Erythroblast (primary cell): ENCODE measurements around the gene FAM149B1.

Source experiments
- DNase-seq, 2 experiments: peaks; one replicate each; lab custom pipeline; 2025; lab: John Stamatoyannopoulos, UW
- GATA1 ChIP-seq: IDR thresholded peaks from 2 replicates; pipeline ENCODE4 v1.6.1; 2011; ENCODE audit warnings: low read depth, mild to moderate bottlenecking, control low read depth, low read length, moderate library complexity
- POLR2A ChIP-seq: IDR thresholded peaks from 2 replicates; pipeline ENCODE4 v1.6.1; 2011; ENCODE audit warnings: mild to moderate bottlenecking, low read length

FAM149B1 gene

GRCh38 chr10:73161079-73161478 is 6.8 kb upstream of the FAM149B1 start:
- DNase-seq: no peak
- TF ChIP-seq GATA1 (no peak), POLR2A (no peak)

- no peak for DNase-seq
- TF ChIP-seq GATA1: no peak
- TF ChIP-seq POLR2A: no peak
These were observed 6.3 kb upstream of the FAM149B1 start for GRCh38 chr10:73161662-73162061.

GRCh38 chr10:73163096-73163495 is 4.8 kb upstream of the FAM149B1 start:
- no peak for TF ChIP-seq GATA1
- TF ChIP-seq POLR2A: no peak
- DNase-seq: no peak

GRCh38 chr10:73166972-73167371 is 947 bp upstream of the FAM149B1 start:
- TF ChIP-seq GATA1 (no peak), POLR2A (no peak)
- DNase-seq: no peak

- peak in 1 of 2 experiments; percentile 71 for DNase-seq
- no peak for TF ChIP-seq GATA1
- no peak for TF ChIP-seq POLR2A
These were observed 499 bp upstream of the FAM149B1 start for GRCh38 chr10:73167458-73167782.

GRCh38 chr10:73168465-73168803 is 515 bp downstream of the FAM149B1 start:
- TF ChIP-seq GATA1 (no peak), POLR2A (no peak)
- no peak for DNase-seq

GRCh38 chr10:73169320-73169719 is 1.4 kb downstream of the FAM149B1 start:
- no peak for TF ChIP-seq POLR2A
- no peak for TF ChIP-seq GATA1
- DNase-seq: no peak

- DNase-seq: no peak
- TF ChIP-seq POLR2A: no peak
- TF ChIP-seq GATA1: no peak
These were observed 4.9 kb downstream of the FAM149B1 start for GRCh38 chr10:73172867-73173266.

- TF ChIP-seq GATA1 (no peak), POLR2A (no peak)
- DNase-seq: no peak
These were observed 6.4 kb downstream of the FAM149B1 start for GRCh38 chr10:73174148-73174925.

GRCh38 chr10:73182568-73182967 is 14.6 kb downstream of the FAM149B1 start:
- DNase-seq: no peak
- TF ChIP-seq POLR2A (no peak), GATA1 (no peak)

GRCh38 chr10:73183667-73184281 is 15.9 kb downstream of the FAM149B1 start:
- TF ChIP-seq GATA1 (no peak), POLR2A (no peak)
- no peak for DNase-seq

- DNase-seq: no peak
- TF ChIP-seq POLR2A: no peak
- TF ChIP-seq GATA1: no peak
These were observed 18.3 kb downstream of the FAM149B1 start for GRCh38 chr10:73186266-73186665.

- no peak for TF ChIP-seq POLR2A
- no peak for TF ChIP-seq GATA1
- no peak for DNase-seq
These were observed 22.3 kb downstream of the FAM149B1 start for GRCh38 chr10:73190188-73190587.

GRCh38 chr10:73205081-73205480 is 37.2 kb downstream of the FAM149B1 start:
- TF ChIP-seq POLR2A (no peak), GATA1 (no peak)
- DNase-seq: no peak

- TF ChIP-seq GATA1 (no peak), POLR2A (no peak)
- DNase-seq: no peak
These were observed 38.0 kb downstream of the FAM149B1 start for GRCh38 chr10:73205890-73206289.

- TF ChIP-seq POLR2A (no peak), GATA1 (no peak)
- no peak for DNase-seq
These were observed 38.5 kb downstream of the FAM149B1 start for GRCh38 chr10:73206385-73206784.

- TF ChIP-seq POLR2A (no peak), GATA1 (no peak)
- DNase-seq: no peak
These were observed 40.0 kb downstream of the FAM149B1 start for GRCh38 chr10:73207883-73208282.
